Stomach smooth muscle (tissue), 2 donors: ENCODE data around the gene UBE2E2.
"Not testable (repeated sequence)": the region's sequence is repeated elsewhere in the genome, so short reads cannot be mapped to it uniquely, and the experiment has no call there.

Experiments used
- H3K27ac ChIP-seq: one replicate; pipeline ENCODE4 v1.7.0; 2013; ENCODE audit warnings: mild to moderate bottlenecking, low read length, inconsistent platforms
- H3K27me3 ChIP-seq, 2 donors: one replicate each; pipeline ENCODE4 v1.7.0; 2013; ENCODE audit warnings: low read length in 2 of 2; ENCODE audit not compliant: insufficient read depth in 2 of 2, control insufficient read depth in 1 of 2
- H3K36me3 ChIP-seq, 2 donors: one replicate each; pipeline ENCODE4 v1.7.0; 2013; ENCODE audit warnings: low read length in 2 of 2; ENCODE audit not compliant: control insufficient read depth in 2 of 2, insufficient read depth in 2 of 2
- H3K4me1 ChIP-seq: one replicate; pipeline ENCODE4 v1.7.0; 2013; ENCODE audit warnings: low read length; ENCODE audit not compliant: control insufficient read depth, insufficient read depth
- H3K4me3 ChIP-seq, 2 donors: one replicate each; pipeline ENCODE4 v1.7.0; 2013; ENCODE audit warnings: low read length in 2 of 2
- H3K9ac ChIP-seq, 2 donors: one replicate each; pipeline ENCODE4 v1.7.0; 2013; ENCODE audit warnings: low read length in 2 of 2, mild to moderate bottlenecking in 1 of 2
- H3K9me3 ChIP-seq, 2 donors: one replicate each; pipeline ENCODE4 v1.7.0; 2013; ENCODE audit warnings: low read length in 2 of 2; ENCODE audit not compliant: control insufficient read depth in 2 of 2
- donor health status: healthy.
- donor health status: Pancreatic carcinoma.

Gene UBE2E2

GRCh38 chr3:23169551-23169950 lies 33.6 kb upstream of the UBE2E2 start:
- no peaks in the 10 kb centered on the region for H3K36me3 ChIP-seq

GRCh38 chr3:23170291-23170690 lies 32.8 kb upstream of the UBE2E2 start:
- Histone ChIP-seq H3K9ac (no peak overlapping the region), H3K4me1 (no peaks in the 10 kb centered on the region), H3K4me3 (no peak overlapping the region), H3K27me3 (no peaks in the 10 kb centered on the region), H3K36me3 (no peaks in the 10 kb centered on the region), H3K9me3 (no peaks in the 10 kb centered on the region), H3K27ac (no peak overlapping the region)

More at GRCh38 chr3:23169551-23169950, 33.6 kb upstream of the UBE2E2 start:
- no peak overlapping the region for H3K9ac ChIP-seq
- no peaks in the 10 kb centered on the region for H3K9me3 ChIP-seq
- no peak overlapping the region for H3K27ac ChIP-seq
- no peaks in the 10 kb centered on the region for H3K4me1 ChIP-seq
- H3K4me3 ChIP-seq, result no peak overlapping the region
- no peaks in the 10 kb centered on the region for H3K27me3 ChIP-seq

DNA sequence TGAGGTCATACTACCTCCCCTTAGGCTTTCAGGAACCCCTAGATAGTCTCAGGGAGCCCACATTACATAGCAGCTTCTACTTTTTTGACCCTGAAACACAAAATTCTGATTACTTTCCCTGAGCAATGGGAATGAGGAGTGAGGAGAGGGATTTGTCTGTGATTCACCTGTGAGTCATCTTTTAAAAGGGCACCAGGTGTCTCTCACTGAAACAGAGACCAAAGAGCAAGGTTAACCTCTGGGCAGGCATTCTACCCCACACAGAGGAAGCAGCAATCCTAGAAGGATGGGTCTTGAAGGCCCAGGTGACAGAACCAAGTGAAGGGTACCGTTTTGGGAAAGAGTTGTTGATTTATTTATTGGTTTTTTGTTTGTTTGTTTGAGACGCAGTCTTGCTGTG lies 31.1 kb upstream of the UBE2E2 start:
- H3K27ac ChIP-seq, result no peak overlapping the region
- no peaks in the 10 kb centered on the region for H3K9me3 ChIP-seq
- H3K36me3 ChIP-seq, result no peaks in the 10 kb centered on the region
- no peak overlapping the region for H3K9ac ChIP-seq
- no peaks in the 10 kb centered on the region for H3K27me3 ChIP-seq
- no peak overlapping the region for H3K4me3 ChIP-seq
- H3K4me1 ChIP-seq, result no peaks in the 10 kb centered on the region

GRCh38 chr3:23174426-23175039 lies 28.6 kb upstream of the UBE2E2 start:
- Histone ChIP-seq H3K27ac (no peak overlapping the region), H3K9ac (no peak overlapping the region), H3K27me3 (no peaks in the 10 kb centered on the region), H3K4me3 (no peak overlapping the region), H3K9me3 (peaks cover 0 to 3% of the 10 kb centered on the region in 2 donors), H3K36me3 (no peaks in the 10 kb centered on the region), H3K4me1 (no peaks in the 10 kb centered on the region)

GRCh38 chr3:23175341-23176083 lies 27.6 kb upstream of the UBE2E2 start:
- Histone ChIP-seq H3K27me3 (no peaks in the 10 kb centered on the region), H3K4me3 (no peak overlapping the region), H3K36me3 (no peaks in the 10 kb centered on the region), H3K27ac (no peak overlapping the region), H3K4me1 (no peaks in the 10 kb centered on the region), H3K9me3 (peaks cover 0 to 3% of the 10 kb centered on the region in 2 donors), H3K9ac (no peak overlapping the region)

DNA sequence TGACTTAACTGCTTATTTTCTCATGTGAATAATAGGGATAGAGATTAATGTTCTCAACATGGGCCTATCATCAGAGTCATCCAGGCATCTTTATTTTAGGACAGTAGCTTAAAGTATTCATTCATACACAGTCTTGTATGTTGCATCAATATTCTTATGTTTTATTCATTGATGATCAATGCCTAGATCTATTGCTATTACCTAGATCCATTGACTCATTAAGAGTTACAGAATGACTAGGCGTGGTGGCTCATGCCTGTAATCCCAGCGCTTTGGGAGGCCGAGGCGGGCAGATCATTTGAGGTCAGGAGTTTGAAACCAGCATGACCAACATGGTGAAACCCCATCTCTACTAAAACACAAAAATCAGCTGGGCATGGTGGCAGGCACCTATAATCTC lies 26.3 kb upstream of the UBE2E2 start:
- H3K9me3 ChIP-seq, H3K27me3 ChIP-seq, H3K36me3 ChIP-seq, H3K27ac ChIP-seq, H3K4me3 ChIP-seq, H3K4me1 ChIP-seq, H3K9ac ChIP-seq: not testable (repeated sequence)

DNA sequence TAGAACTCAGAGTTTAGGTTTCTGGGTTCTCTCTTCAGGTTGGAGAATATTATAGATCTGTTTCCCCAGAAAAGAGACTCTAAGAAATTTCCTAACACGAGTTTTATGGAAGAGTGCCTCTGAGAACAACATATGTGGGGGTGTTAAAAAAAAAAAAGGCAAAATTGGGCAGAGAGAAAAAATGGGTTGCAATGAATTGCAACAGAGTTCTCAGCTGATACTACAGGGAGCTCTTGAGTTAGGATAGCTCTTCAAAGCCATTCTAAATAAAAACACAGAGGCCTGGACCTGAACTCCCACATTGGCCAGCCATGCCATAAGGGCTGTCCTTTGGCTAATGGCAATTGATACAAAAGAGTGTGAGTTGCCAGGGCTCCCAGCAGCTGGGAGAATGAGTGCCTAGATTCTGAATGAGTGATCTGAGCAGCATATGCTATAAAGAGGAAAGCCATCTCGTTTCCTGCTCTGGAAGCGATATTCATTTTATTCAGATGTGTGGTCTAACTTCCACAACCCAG lies 20.1 kb upstream of the UBE2E2 start:
- no peak overlapping the region for H3K27ac ChIP-seq
- H3K9ac ChIP-seq, result no peak overlapping the region
- no peak overlapping the region for H3K4me3 ChIP-seq
- H3K36me3 ChIP-seq, result no peaks in the 10 kb centered on the region
- H3K27me3 ChIP-seq, result no peaks in the 10 kb centered on the region
- no peaks in the 10 kb centered on the region for H3K9me3 ChIP-seq
- H3K4me1 ChIP-seq, result no peaks in the 10 kb centered on the region

DNA sequence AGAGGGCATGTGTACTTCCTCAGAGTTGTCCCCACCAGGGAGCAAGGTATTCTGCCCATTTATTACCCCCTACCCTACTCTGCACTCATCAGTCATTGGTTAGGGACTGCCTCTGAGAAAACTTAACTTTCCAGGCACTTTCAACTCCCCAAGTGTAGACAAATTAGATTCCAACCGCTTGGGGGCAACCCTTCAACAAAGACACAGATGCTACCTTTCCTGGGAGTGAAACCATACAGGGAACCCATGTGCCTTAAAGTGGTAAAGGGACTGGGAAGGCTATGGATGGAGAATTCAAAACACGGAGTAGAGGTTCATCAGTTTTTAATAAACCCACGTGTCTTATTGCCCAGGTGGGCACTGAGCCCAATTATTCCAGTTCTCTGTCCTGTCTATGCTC lies 19.4 kb upstream of the UBE2E2 start:
- no peak overlapping the region for H3K9ac ChIP-seq
- H3K9me3 ChIP-seq, result no peaks in the 10 kb centered on the region
- no peaks in the 10 kb centered on the region for H3K36me3 ChIP-seq
- no peaks in the 10 kb centered on the region for H3K4me1 ChIP-seq
- H3K4me3 ChIP-seq, result no peak overlapping the region
- no peak overlapping the region for H3K27ac ChIP-seq
- no peaks in the 10 kb centered on the region for H3K27me3 ChIP-seq

GRCh38 chr3:23185861-23186260 lies 17.3 kb upstream of the UBE2E2 start:
- H3K4me1 ChIP-seq, result no peaks in the 10 kb centered on the region
- no peak overlapping the region for H3K27ac ChIP-seq

GRCh38 chr3:23189187-23189586 lies 13.9 kb upstream of the UBE2E2 start:
- Histone ChIP-seq H3K4me1 (no peaks in the 10 kb centered on the region), H3K27me3 (no peaks in the 10 kb centered on the region), H3K27ac (no peak overlapping the region), H3K9me3 (no peaks in the 10 kb centered on the region), H3K4me3 (no peak overlapping the region), H3K9ac (no peak overlapping the region), H3K36me3 (no peaks in the 10 kb centered on the region)

More at GRCh38 chr3:23185861-23186260, 17.3 kb upstream of the UBE2E2 start:
- no peak overlapping the region for H3K9ac ChIP-seq
- no peaks in the 10 kb centered on the region for H3K36me3 ChIP-seq
- no peaks in the 10 kb centered on the region for H3K9me3 ChIP-seq
- H3K4me3 ChIP-seq, result no peak overlapping the region
- H3K27me3 ChIP-seq, result no peaks in the 10 kb centered on the region

GRCh38 chr3:23192816-23193215 lies 10.3 kb upstream of the UBE2E2 start:
- Histone ChIP-seq H3K4me1 (no peaks in the 10 kb centered on the region), H3K36me3 (no peaks in the 10 kb centered on the region), H3K27me3 (no peaks in the 10 kb centered on the region), H3K9ac (no peak overlapping the region), H3K27ac (no peak overlapping the region), H3K4me3 (no peak overlapping the region), H3K9me3 (no peaks in the 10 kb centered on the region)
